Raji (cell line): ENCODE measurements around the gene MAP3K10.

Experiments used
- POLR2A ChIP-seq: IDR thresholded peaks from 2 replicates; pipeline ENCODE4 v1.6.1; 2011; ENCODE audit warnings: low read depth, low read length, control low read depth; ENCODE audit not compliant: insufficient read depth

The MAP3K10 gene

DNA sequence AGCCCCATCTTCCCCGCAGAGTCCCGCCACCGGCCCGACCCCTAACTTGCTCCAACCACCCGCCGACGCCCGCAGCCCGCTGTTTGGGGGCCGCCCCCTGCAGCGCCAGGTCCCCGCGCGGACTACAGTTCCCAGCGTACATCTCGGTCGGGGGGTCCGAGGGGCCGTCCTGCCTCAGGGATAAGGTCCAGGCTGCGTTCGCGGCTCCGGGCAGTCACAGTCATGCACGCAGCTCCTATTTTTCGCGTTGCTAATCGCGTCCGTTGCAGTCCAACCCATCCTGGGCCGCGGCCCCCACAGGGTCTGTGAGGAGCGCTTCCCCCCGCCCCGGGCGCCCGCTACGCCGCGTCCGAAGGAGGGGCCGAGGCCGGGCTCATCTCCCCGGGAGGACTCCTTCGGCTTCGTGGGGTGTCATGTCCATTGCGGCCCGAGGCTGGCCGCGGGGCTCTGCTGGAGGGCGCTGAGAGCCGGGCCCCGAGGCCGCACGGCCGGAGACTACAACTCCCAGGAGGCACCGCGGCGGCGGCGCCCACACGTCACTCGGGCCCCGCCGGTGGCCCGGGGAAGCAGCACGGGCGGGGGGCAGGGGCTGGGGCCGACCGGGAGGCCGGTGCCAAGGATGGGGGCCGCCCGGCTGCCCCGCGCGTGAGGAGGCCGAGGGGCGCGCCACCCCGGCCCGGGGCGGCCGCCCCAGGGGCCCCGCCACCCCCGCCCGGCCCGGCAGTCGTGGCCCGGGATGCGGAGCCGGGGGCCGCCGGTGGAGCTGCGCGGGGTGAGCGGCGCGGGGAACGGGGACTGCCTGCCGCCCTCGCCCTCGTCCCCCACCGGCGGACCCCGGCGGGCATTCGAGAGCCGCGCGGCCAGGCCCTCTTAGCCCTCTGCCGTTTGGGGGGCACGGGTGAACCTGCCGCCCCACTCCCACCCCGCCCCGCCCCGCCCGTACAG, at the start of gene MAP3K10:
Gene MAP3K10 (plus strand): TSS at position 536 of the 945 bp plus-strand sequence. CDS start 606 bp downstream, outside the sequence.
- TF ChIP-seq POLR2A, result peak; percentile 37; the same call in 1 of the 2 replicates

- no peak for TF ChIP-seq POLR2A
Measured at GRCh38 chr19:40141551-40141950, 49.7 kb upstream of the MAP3K10 start.

DNA sequence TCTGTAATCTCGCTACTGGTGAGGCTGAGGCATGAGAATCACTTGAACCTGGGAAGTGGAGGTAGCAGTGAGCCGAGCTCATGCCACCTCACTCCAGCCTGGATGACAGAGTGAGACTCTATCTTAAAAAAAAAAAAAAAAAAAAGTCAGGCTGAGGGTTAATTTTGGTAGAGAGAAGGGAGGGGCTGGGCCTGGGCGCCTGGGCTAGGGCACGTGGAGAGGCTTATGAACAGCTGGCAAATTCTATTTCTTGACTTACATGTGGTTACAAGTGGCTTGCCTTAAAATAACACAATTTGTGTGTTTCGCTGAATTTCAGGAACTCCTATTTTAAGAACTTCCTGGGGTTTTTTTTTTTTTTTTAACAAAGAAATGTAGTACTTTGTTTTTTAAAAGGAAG, 47.6 kb upstream of the MAP3K10 start:
- TF ChIP-seq POLR2A, result no peak

GRCh38 chr19:40144151-40144550, 47.1 kb upstream of the MAP3K10 start:
- no peak for TF ChIP-seq POLR2A

DNA sequence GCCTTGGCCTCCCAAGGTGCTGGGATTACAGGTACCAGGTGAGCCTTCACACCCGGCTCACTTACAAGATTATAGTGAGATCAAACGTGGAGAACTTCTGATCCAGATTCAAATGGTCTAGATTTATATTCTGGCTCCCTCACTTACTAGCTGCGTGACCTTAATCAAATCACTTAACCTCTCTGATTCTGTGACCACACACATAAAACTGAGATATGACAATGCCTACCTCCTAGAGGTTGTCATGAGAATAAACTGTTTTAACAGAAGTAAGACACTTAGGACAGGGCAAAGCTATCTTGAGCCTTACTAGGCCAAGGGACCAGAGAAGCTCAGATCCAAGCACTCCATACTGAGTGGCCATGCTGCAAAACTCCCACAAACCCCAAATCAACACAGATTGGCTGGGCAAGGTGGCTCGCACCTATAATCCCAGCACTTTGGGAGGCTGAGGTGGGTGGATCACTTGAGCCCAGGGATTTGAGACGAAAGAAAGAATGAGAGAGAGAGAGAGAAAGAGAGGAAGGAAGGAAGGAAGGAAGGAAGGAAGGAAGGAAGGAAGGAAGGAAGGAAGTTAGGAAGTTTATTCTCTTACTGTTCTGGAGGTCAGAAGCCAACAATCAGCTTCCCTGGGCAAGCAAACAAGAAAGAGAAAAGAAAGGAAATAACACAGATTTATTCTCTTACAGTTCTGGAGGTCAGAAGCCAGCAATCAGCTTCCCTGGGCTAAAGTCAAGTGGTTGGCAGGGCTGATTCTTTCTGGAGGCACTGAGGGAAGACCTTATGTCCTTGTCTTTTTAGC, 46.1 kb upstream of the MAP3K10 start:
- TF ChIP-seq POLR2A, result no peak

DNA sequence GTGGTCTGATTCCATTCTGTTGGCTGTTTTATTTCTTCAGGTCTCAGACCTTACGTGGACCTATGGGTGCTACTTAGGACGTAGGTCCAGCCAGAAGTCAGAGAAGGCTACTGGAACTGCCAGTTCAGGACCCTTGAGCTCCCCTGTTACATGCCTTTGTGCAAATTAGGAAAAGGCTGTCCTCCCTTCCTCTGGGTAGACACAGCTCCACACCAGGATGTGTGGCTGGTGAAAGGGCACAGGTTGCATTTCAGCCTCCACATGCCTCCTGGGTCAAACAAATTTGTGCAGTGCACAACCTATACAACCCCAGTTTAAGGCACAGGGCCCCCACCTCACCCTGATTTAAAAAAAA, 43.9 kb upstream of the MAP3K10 start:
- TF ChIP-seq POLR2A, result no peak

- TF ChIP-seq POLR2A, result no peak
Measured at GRCh38 chr19:40147693-40148347, 43.4 kb upstream of the MAP3K10 start.

DNA sequence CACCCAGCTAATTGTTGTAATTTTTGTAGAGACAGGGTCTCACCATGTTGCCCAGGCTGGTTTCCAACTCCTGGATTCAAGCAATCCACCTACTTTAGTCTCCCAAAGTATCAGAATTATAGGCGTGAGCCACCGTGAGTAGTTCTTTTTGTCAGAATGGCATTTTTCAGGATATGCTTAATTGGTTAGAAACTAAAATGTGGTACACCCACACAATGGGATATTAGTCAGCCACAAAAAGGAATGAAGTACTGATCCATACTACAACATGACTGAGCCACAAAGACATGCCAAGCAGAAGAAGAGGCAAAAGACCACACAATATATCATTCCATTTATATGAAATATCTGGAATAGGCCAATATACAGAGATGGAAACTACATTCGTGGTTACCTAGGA, 41.7 kb upstream of the MAP3K10 start:
- no peak for TF ChIP-seq POLR2A

DNA sequence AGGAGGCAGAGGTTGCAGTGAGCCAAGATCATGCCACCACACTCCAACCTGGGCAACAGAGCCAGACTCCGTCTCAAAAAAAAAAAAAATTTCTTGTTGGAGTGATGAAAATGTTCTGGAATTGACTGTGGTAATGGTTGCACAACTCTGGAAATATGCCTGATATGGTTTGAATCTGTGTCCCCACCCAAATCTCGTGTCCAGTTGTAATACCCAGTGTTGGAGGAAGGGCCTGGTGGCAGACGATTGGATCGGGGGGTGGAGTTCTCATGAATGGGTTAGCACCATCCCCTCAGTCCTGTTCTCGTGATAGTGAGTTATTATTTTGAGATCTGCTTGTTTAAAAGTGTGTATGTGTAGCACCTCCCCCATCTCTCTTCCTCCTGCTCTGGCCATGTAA, 41.1 kb upstream of the MAP3K10 start:
- no peak for TF ChIP-seq POLR2A

GRCh38 chr19:40154121-40154680, 37.0 kb upstream of the MAP3K10 start:
- TF ChIP-seq POLR2A, result no peak

GRCh38 chr19:40155749-40156265, 35.4 kb upstream of the MAP3K10 start:
- no peak for TF ChIP-seq POLR2A

DNA sequence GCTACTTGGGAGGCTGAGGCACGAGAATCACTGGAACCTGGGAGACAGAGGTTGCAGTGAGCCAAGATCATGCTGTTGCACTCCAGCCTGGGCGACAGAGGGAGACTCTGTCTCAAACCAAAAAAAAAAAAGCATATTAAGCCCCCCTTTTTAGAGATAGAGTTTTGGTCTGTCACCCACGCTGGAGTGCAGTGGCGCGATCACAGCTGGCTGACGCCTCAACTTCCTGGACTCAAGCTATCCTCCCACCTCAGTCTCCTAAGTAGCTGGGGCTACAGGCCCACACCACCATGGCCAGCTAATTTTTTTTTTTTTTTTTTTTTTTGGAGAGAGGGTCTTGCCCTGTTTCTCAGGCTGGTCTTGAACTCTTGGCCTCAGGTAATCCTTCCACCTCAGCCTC, 34.2 kb upstream of the MAP3K10 start:
- no peak for TF ChIP-seq POLR2A

- no peak for TF ChIP-seq POLR2A
Measured at GRCh38 chr19:40159744-40160143, 31.5 kb upstream of the MAP3K10 start.

DNA sequence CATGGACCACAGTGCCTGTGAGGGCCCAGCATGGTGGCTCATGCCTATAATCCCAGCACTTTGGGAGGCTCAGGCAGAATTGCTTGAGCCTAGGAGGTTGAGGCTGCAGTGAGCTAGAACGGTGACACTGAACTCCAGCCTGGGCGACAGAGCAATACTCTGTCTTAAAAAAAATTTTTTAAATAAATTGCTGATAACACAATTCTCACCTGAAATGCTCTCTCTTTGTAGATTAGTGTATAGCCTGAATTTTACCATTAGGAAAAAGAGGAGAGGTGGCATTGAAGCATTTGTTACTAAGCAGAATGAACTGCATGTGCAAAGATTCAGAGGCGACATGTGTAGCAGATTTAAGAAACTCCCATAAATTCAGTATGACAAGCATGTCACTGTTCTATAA, 29.1 kb upstream of the MAP3K10 start:
- no peak for TF ChIP-seq POLR2A
